Measurements from ENCODE around the gene AATK. TPM values are rescaled to one million over a fixed set of nuclear protein-coding genes. Genes with fewer than 3 reads are reported as not detected.
A peak's percentile ranks its signal among the peaks of the same experiment; 100 is the strongest.

AATK gene
- total and polyA plus RNA-seq, 4 experiments from 2014 or later: 0.09 to 2.1 (median 0.77) TPM

DNA sequence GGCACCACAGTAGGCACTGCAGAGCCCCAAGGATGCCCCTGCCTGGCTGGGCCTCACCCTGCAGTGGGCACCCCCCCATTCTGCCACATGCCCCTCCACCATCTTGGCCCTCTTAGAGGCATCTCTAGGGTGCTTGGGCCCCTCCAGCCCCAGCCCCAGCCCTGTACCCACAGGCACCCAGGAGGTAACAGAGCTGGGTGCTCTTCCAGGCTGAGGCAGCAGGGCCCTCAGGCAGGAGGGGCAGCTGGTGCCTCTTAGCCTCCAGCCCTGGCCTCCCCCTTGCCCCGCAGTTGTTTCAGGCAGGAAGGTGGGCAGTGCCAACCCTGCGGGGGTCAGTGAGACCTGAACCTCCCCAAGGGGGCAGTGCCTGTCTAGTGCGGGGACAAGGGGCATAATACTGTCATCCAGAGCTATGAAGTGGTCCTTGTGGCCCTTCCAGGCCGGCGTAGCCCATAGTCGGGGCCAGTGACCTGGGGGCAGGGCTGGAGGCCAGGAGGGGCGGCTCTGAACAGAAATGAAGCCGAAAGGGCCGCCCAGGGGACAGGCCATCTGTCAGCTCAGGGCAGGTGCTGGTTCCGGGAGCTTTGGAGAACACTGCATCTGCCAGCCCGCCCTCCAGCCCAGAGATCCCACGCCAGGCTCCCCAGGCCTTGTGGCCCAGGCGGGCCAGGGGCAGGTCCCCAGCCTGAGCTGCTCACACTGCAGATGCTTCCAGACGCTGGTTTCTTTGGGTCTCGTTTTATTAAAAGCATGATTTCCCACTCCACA, 4.9 kb upstream of the AATK start:
- H3K27ac Mint-ChIP-seq: no peak overlapping the region
- ChIA-PET CTCF (ENCODE audit: partially characterized antibody) (no interaction called here), POLR2A (ENCODE audit: partially characterized antibody) (no interaction called here)
- Histone ChIP-seq H3K9me3 (ENCODE audit: control insufficient read depth in 1 of 2, low read length in 2 of 2) (no peaks in the 10 kb centered on the region), H3K27ac (ENCODE audit: low read depth, low read length) (no peak overlapping the region), H3K4me3 (ENCODE audit: low read length in 2 of 2) (no peak overlapping the region), H3K4me1 (ENCODE audit: insufficient read depth, low read length) (no peaks in the 10 kb centered on the region), H3K27me3 (ENCODE audit: insufficient read depth, low read length) (no peaks in the 10 kb centered on the region), H3K36me3 (ENCODE audit: insufficient read depth, low read length) (no peaks in the 10 kb centered on the region)
- peaks cover 0 to 1% of the 10 kb centered on the region in 2 donors for H3K27me3 Mint-ChIP-seq
- H3K4me3 Mint-ChIP-seq: no peak overlapping the region
- H3K36me3 Mint-ChIP-seq: no peaks in the 10 kb centered on the region
- intact Hi-C loops (cut with micrococcal nuclease): no loop called here
- peak in 1 of 5 donors; percentile 17 for DNase-seq
- H3K4me1 Mint-ChIP-seq: peaks cover 0 to 3% (median 0%) of the 10 kb centered on the region in 4 donors
- no peaks in the 10 kb centered on the region for H3K9me3 Mint-ChIP-seq

DNA sequence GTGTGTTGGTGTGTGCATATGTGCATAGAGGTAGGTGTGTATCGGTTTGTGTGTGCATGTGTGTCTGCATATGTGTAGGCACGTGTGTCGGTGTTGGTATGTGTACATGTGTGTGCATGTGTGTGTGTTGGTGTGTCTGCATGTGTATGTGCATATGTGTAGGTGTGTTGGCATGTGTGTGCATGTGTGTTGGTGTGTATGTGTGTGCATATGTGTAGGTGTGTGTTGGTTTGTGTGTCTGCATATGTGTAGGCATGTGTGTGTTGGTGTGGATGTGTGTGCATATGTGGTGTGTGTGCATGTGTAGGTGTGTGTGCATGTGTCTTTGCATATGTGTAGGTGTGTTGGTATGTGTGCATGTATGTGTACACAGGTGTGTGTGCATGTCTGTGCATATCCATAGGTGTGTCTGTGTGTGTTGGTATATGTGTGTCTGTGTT, 3.9 kb upstream of the AATK start:
- Histone ChIP-seq H3K9me3 (ENCODE audit: control insufficient read depth in 1 of 2, low read length in 2 of 2) (no peaks in the 10 kb centered on the region), H3K27me3 (ENCODE audit: insufficient read depth, low read length) (no peaks in the 10 kb centered on the region), H3K27ac (ENCODE audit: low read depth, low read length) (no peak overlapping the region), H3K4me3 (ENCODE audit: low read length in 2 of 2) (no peak overlapping the region), H3K4me1 (ENCODE audit: insufficient read depth, low read length) (no peaks in the 10 kb centered on the region), H3K36me3 (ENCODE audit: insufficient read depth, low read length) (no peaks in the 10 kb centered on the region)
- Mint-ChIP-seq H3K9me3 (no peaks in the 10 kb centered on the region), H3K27me3 (peaks cover 0 to 1% of the 10 kb centered on the region in 2 donors), H3K4me3 (no peak overlapping the region), H3K36me3 (no peaks in the 10 kb centered on the region), H3K27ac (no peak overlapping the region), H3K4me1 (peaks cover 0 to 3% (median 0%) of the 10 kb centered on the region in 4 donors)
- ChIA-PET POLR2A (ENCODE audit: partially characterized antibody) (no interaction called here), CTCF (ENCODE audit: partially characterized antibody) (no interaction called here)
- intact Hi-C loops (cut with micrococcal nuclease): no loop called here
- DNase-seq: no peak

GRCh38 chr17:81167638-81168037, 1.6 kb upstream of the AATK start:
- Histone ChIP-seq H3K36me3 (ENCODE audit: insufficient read depth, low read length) (no peaks in the 10 kb centered on the region), H3K27me3 (ENCODE audit: insufficient read depth, low read length) (no peaks in the 10 kb centered on the region), H3K9me3 (ENCODE audit: control insufficient read depth in 1 of 2, low read length in 2 of 2) (no peaks in the 10 kb centered on the region), H3K4me1 (ENCODE audit: insufficient read depth, low read length) (no peaks in the 10 kb centered on the region), H3K27ac (ENCODE audit: low read depth, low read length) (no peak overlapping the region), H3K4me3 (ENCODE audit: low read length in 2 of 2) (no peak overlapping the region)
- H3K36me3 Mint-ChIP-seq: no peaks in the 10 kb centered on the region
- H3K9me3 Mint-ChIP-seq: no peaks in the 10 kb centered on the region
- peaks cover 6 to 8% of the 10 kb centered on the region in 2 donors for H3K27me3 Mint-ChIP-seq
- H3K4me3 Mint-ChIP-seq: no peak overlapping the region
- ChIA-PET POLR2A (ENCODE audit: partially characterized antibody) (no interaction called here), CTCF (ENCODE audit: partially characterized antibody) (no interaction called here)
- H3K27ac Mint-ChIP-seq: no peak overlapping the region
- DNase-seq: peak in 1 of 5 donors; percentile 22
- intact Hi-C loops (cut with micrococcal nuclease): no loop called here
- peaks cover 0 to 3% (median 0%) of the 10 kb centered on the region in 4 donors for H3K4me1 Mint-ChIP-seq

- Histone ChIP-seq H3K36me3 (ENCODE audit: insufficient read depth, low read length) (no peaks in the 10 kb centered on the region), H3K9me3 (ENCODE audit: control insufficient read depth in 1 of 2, low read length in 2 of 2) (no peaks in the 10 kb centered on the region), H3K4me3 (ENCODE audit: low read length in 2 of 2) (no peak overlapping the region), H3K27ac (ENCODE audit: low read depth, low read length) (no peak overlapping the region), H3K4me1 (ENCODE audit: insufficient read depth, low read length) (no peaks in the 10 kb centered on the region), H3K27me3 (ENCODE audit: insufficient read depth, low read length) (no peaks in the 10 kb centered on the region)
- H3K4me3 Mint-ChIP-seq: peak overlapping the region in 4 of 8 donors; percentile 31 to 74 (median 53)
- peaks cover 6 to 8% of the 10 kb centered on the region in 2 donors for H3K27me3 Mint-ChIP-seq
- peaks cover 0 to 3% (median 0%) of the 10 kb centered on the region in 4 donors for H3K4me1 Mint-ChIP-seq
- H3K27ac Mint-ChIP-seq: no peak overlapping the region
- POLR2A ChIA-PET (ENCODE audit: partially characterized antibody): no interaction called here
- DNase-seq: peak in 1 of 5 donors; percentile 4
- intact Hi-C loops (cut with micrococcal nuclease): no loop called here
- H3K36me3 Mint-ChIP-seq: no peaks in the 10 kb centered on the region
- CTCF ChIA-PET (ENCODE audit: partially characterized antibody): no interaction called here
- no peaks in the 10 kb centered on the region for H3K9me3 Mint-ChIP-seq
These were observed 1.1 kb upstream of the AATK start for GRCh38 chr17:81167194-81167524.

DNA sequence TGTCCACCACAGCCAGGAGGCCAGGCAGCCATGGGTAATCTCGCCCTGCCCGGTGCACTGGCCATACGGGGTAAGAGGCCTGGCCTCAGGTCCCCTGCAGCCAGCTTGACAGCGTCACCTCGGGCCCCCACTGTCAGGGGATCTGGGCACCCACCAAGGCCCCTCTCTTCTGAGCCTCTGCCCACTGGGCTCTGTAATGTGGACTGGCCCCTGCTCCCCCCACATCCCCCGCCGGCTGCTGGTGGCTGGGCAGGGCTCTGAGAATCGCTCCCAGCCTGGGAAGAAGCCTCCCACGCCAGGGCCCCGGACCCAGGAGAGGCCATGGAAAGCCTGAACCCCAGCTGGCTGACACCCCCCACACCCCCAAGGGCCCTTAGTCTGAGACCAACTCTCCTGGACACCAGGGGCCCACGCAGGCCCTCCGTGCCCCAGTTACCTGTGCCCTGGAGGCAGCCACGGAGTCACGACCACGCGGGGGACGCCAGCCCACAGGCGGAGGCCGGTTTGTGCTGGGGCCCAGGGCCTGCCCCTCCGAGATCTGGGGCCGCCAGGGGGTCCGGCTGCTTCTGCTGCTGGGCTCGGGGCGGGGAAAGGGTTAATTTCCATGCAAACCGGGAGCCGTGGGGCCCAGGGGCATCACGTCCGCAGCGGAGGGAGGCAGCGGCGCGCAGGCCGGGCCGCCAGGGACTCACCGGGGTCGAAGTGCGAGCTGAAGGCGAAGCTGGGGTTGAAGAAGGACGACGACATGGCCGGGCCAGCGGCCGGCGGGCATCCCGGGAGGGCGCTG, 582 bp downstream of the AATK start, which contains the start of gene PVALEF:
Gene PVALEF, plus strand, starts transcription at position 262 of the 787 bp plus-strand sequence. CDS start 15,720 bp downstream, outside the sequence.
- ChIA-PET CTCF (ENCODE audit: partially characterized antibody) (no interaction called here), POLR2A (ENCODE audit: partially characterized antibody) (no interaction called here)
- peak in 1 of 5 donors; percentile 29 for DNase-seq
- H3K4me3 Mint-ChIP-seq: peak within 1 kb of the TSS in 6 of 8 donors; percentile 15 to 63 (median 37)
- Histone ChIP-seq H3K27me3 (ENCODE audit: insufficient read depth, low read length) (peaks cover 3% of the 10 kb centered on the region), H3K36me3 (ENCODE audit: insufficient read depth, low read length) (no peaks in the 10 kb centered on the region), H3K9me3 (ENCODE audit: control insufficient read depth in 1 of 2, low read length in 2 of 2) (no peaks in the 10 kb centered on the region), H3K4me1 (ENCODE audit: insufficient read depth, low read length) (no peaks in the 10 kb centered on the region), H3K27ac (ENCODE audit: low read depth, low read length) (no peak within 1 kb of the TSS), H3K4me3 (ENCODE audit: low read length in 2 of 2) (no peak within 1 kb of the TSS)
- intact Hi-C loops (cut with micrococcal nuclease): no loop called here
- H3K36me3 Mint-ChIP-seq: no peaks in the 10 kb centered on the region
- peaks cover 12% of the 10 kb centered on the region in 2 donors for H3K27me3 Mint-ChIP-seq
- peaks cover 0 to 3% (median under 1%) of the 10 kb centered on the region in 4 donors for H3K4me1 Mint-ChIP-seq
- no peak within 1 kb of the TSS for H3K27ac Mint-ChIP-seq
- no peaks in the 10 kb centered on the region for H3K9me3 Mint-ChIP-seq

DNA sequence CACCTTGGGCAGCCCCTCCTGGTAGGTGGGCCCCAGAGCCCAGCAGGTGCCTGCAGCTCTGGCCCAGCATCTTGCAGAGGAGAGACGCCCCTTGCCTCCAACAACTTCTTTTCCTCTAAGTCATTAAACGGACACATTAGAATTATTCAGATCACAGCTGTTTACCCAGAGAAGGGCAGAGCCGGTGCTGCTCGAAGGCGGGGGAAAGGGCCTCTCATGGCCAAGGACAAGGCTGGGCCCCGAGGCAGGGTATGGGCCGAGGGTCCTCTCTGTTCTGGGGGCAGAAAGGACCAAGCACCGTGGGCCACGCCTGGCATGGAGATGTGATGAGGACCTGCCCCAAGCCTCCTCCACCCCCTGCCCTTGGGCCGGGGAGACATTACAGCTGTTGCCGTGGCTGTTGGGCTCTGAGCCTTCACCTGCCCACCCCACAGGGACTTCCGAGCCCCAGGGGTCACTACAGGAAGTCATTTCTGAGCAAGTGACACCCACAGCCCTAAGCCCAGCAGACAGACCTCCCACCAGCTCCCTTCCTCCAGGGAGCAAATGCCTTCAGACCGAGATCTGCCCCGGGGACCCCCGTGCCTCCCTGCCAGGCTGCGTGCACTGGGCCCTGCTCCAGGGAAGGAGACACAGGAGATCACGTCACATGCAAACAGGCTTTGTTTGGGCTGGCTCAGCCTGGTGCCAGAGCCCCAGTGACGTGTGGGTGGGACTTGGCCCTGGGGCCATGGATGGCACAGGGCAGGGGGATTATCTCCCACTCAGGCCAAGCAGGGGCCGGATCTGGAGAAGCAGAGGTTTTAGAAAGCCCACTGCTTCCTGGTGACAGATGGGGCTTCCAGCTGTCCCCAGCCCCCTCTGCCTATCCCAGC, 1.4 kb downstream of the AATK start:
- no peak overlapping the region for H3K27ac ChIP-seq (ENCODE audit: low read depth, low read length)
- no peaks in the 10 kb centered on the region for H3K9me3 Mint-ChIP-seq
- peaks cover 12% of the 10 kb centered on the region in 2 donors for H3K27me3 Mint-ChIP-seq
- H3K4me1 Mint-ChIP-seq: peaks cover 0 to 3% (median under 1%) of the 10 kb centered on the region in 4 donors
- H3K36me3 Mint-ChIP-seq: no peaks in the 10 kb centered on the region
- CTCF ChIA-PET (ENCODE audit: partially characterized antibody): no interaction called here
- H3K36me3 ChIP-seq (ENCODE audit: insufficient read depth, low read length): no peaks in the 10 kb centered on the region
- H3K27me3 ChIP-seq (ENCODE audit: insufficient read depth, low read length): peaks cover 3% of the 10 kb centered on the region
- H3K4me3 Mint-ChIP-seq: peak overlapping the region in 4 of 8 donors; percentile 15 to 50 (median 16)
- no peak overlapping the region for H3K27ac Mint-ChIP-seq
- DNase-seq: peak in 1 of 5 donors; percentile 13
- intact Hi-C loops (cut with micrococcal nuclease): no loop called here
- no peaks in the 10 kb centered on the region for H3K9me3 ChIP-seq (ENCODE audit: control insufficient read depth in 1 of 2, low read length in 2 of 2)
- no peak overlapping the region for H3K4me3 ChIP-seq (ENCODE audit: low read length in 2 of 2)
- POLR2A ChIA-PET (ENCODE audit: partially characterized antibody): no interaction called here
- no peaks in the 10 kb centered on the region for H3K4me1 ChIP-seq (ENCODE audit: insufficient read depth, low read length)
